Activated T-helper 1 cell treated with anti-CD3 and anti-CD28 coated beads, Interleukin-12 subunit alpha, Interleukin-12 subunit beta, Interleukin-2, Interleukin-4 antibody, amounts not matched to agents 30 ng/mL and 10 ng/mL and 1 ng/mL, durations not matched to agents 14 hours and 24 hours and 36 hours (primary cell): ENCODE measurements around the gene CACNA1C. TPM values are rescaled to one million over a fixed set of nuclear protein-coding genes. Genes with fewer than 3 reads are reported as not detected.

ENCODE experiments used
- DNase-seq: peaks from one replicate; pipeline ENCODE4 v3.0.0; 2021; ENCODE audit warnings: low spot score
- H3K27ac Mint-ChIP-seq: one replicate; pipeline ENCODE4 v1.8.0; 2021; ENCODE audit warnings: mild to moderate bottlenecking, mixed read lengths
- H3K27me3 Mint-ChIP-seq: one replicate; pipeline ENCODE4 v1.8.0; 2022; ENCODE audit warnings: mild to moderate bottlenecking, moderate library complexity, mixed read lengths; ENCODE audit not compliant: insufficient read depth
- H3K36me3 Mint-ChIP-seq: one replicate; pipeline ENCODE4 v1.8.0; 2021; ENCODE audit warnings: low read depth, mixed read lengths
- H3K4me1 Mint-ChIP-seq: one replicate; pipeline ENCODE4 v1.8.0; 2021; ENCODE audit warnings: low read depth, mixed read lengths
- H3K4me3 Mint-ChIP-seq: one replicate; pipeline ENCODE4 v1.8.0; 2021; ENCODE audit warnings: mild to moderate bottlenecking, moderate library complexity, mixed read lengths
- H3K9me3 Mint-ChIP-seq: one replicate; pipeline ENCODE4 v1.8.0; 2021; ENCODE audit warnings: mixed read lengths
- intact Hi-C: fragments of 100-400 bp; cut with micrococcal nuclease; formaldehyde crosslinking; loops from one replicate; pipeline ENCODE4 v1.15.1; 2024
- total RNA-seq: library from RNA; stranded (reverse); gene quantifications from 2 replicates; pipeline ENCODE4 v1.2.3, GENCODE V29; 2022

CACNA1C gene
- total RNA-seq, 1 donor from 2014 or later = 0.18 TPM

GRCh38 chr12:2417481-2418160 is 364.8 kb downstream of the CACNA1C start:
- Mint-ChIP-seq H3K9me3 (no peaks in the 10 kb centered on the region), H3K4me1 (no peaks in the 10 kb centered on the region), H3K27ac (no peak overlapping the region), H3K27me3 (peaks cover 10% of the 10 kb centered on the region), H3K36me3 (no peaks in the 10 kb centered on the region), H3K4me3 (no peak overlapping the region)
- DNase-seq = no peak
- intact Hi-C loops = no loop called here

- peaks cover 15% of the 10 kb centered on the region for H3K27me3 Mint-ChIP-seq
- H3K4me3 Mint-ChIP-seq = no peak overlapping the region
- H3K36me3 Mint-ChIP-seq = no peaks in the 10 kb centered on the region
- no peaks in the 10 kb centered on the region for H3K9me3 Mint-ChIP-seq
- intact Hi-C loops = no loop called here
- no peak overlapping the region for H3K27ac Mint-ChIP-seq
- DNase-seq = no peak
- H3K4me1 Mint-ChIP-seq = no peaks in the 10 kb centered on the region
These were observed 365.8 kb downstream of the CACNA1C start for GRCh38 chr12:2418579-2418978.

GRCh38 chr12:2422591-2422990 is 369.8 kb downstream of the CACNA1C start:
- peaks cover 13% of the 10 kb centered on the region for H3K27me3 Mint-ChIP-seq
- DNase-seq = no peak
- no peaks in the 10 kb centered on the region for H3K9me3 Mint-ChIP-seq
- no peaks in the 10 kb centered on the region for H3K36me3 Mint-ChIP-seq
- no peak overlapping the region for H3K27ac Mint-ChIP-seq
- no peaks in the 10 kb centered on the region for H3K4me1 Mint-ChIP-seq
- no peak overlapping the region for H3K4me3 Mint-ChIP-seq
- intact Hi-C loops = no loop called here

- Mint-ChIP-seq H3K9me3 (no peaks in the 10 kb centered on the region), H3K4me3 (no peak overlapping the region), H3K36me3 (no peaks in the 10 kb centered on the region), H3K4me1 (no peaks in the 10 kb centered on the region), H3K27ac (no peak overlapping the region), H3K27me3 (peaks cover 9% of the 10 kb centered on the region)
- no peak for DNase-seq
- intact Hi-C loops = no loop called here
These were observed 376.2 kb downstream of the CACNA1C start for GRCh38 chr12:2429032-2429431.

- Mint-ChIP-seq H3K36me3 (no peaks in the 10 kb centered on the region), H3K9me3 (no peaks in the 10 kb centered on the region), H3K27ac (no peak overlapping the region), H3K27me3 (peaks cover 5% of the 10 kb centered on the region), H3K4me3 (no peak overlapping the region), H3K4me1 (no peaks in the 10 kb centered on the region)
- DNase-seq = no peak
- intact Hi-C loops = no loop called here
These were observed 379.0 kb downstream of the CACNA1C start for GRCh38 chr12:2431810-2432209.

GRCh38 chr12:2432856-2433255 is 380.1 kb downstream of the CACNA1C start:
- peaks cover 5% of the 10 kb centered on the region for H3K27me3 Mint-ChIP-seq
- H3K27ac Mint-ChIP-seq = no peak overlapping the region
- no peaks in the 10 kb centered on the region for H3K36me3 Mint-ChIP-seq
- DNase-seq = no peak
- intact Hi-C loops = no loop called here
- H3K4me3 Mint-ChIP-seq = no peak overlapping the region
- no peaks in the 10 kb centered on the region for H3K4me1 Mint-ChIP-seq
- no peaks in the 10 kb centered on the region for H3K9me3 Mint-ChIP-seq

GRCh38 chr12:2435511-2435910 is 382.7 kb downstream of the CACNA1C start:
- Mint-ChIP-seq H3K9me3 (no peaks in the 10 kb centered on the region), H3K4me3 (no peak overlapping the region), H3K4me1 (no peaks in the 10 kb centered on the region), H3K36me3 (no peaks in the 10 kb centered on the region), H3K27me3 (peaks cover 6% of the 10 kb centered on the region), H3K27ac (no peak overlapping the region)
- no peak for DNase-seq
- intact Hi-C loops = no loop called here

- intact Hi-C loops = no loop called here
- Mint-ChIP-seq H3K4me1 (no peaks in the 10 kb centered on the region), H3K27me3 (peaks cover 3% of the 10 kb centered on the region), H3K9me3 (no peaks in the 10 kb centered on the region), H3K36me3 (no peaks in the 10 kb centered on the region), H3K4me3 (no peak overlapping the region), H3K27ac (no peak overlapping the region)
- DNase-seq = no peak
These were observed 386.7 kb downstream of the CACNA1C start for GRCh38 chr12:2439332-2440100.

- no peaks in the 10 kb centered on the region for H3K36me3 Mint-ChIP-seq
- H3K4me3 Mint-ChIP-seq = no peak overlapping the region
- no peak overlapping the region for H3K27ac Mint-ChIP-seq
- H3K27me3 Mint-ChIP-seq = peaks cover 4% of the 10 kb centered on the region
- DNase-seq = no peak
- intact Hi-C loops = no loop called here
- H3K4me1 Mint-ChIP-seq = no peaks in the 10 kb centered on the region
- H3K9me3 Mint-ChIP-seq = no peaks in the 10 kb centered on the region
These were observed 391.0 kb downstream of the CACNA1C start for GRCh38 chr12:2443776-2444175.

GRCh38 chr12:2445968-2446367 is 393.2 kb downstream of the CACNA1C start:
- Mint-ChIP-seq H3K4me3 (no peak overlapping the region), H3K27me3 (peaks cover 4% of the 10 kb centered on the region), H3K27ac (no peak overlapping the region), H3K4me1 (no peaks in the 10 kb centered on the region), H3K36me3 (no peaks in the 10 kb centered on the region), H3K9me3 (no peaks in the 10 kb centered on the region)
- DNase-seq = no peak
- intact Hi-C loops = no loop called here

- H3K36me3 Mint-ChIP-seq = no peaks in the 10 kb centered on the region
- no peak for DNase-seq
- H3K4me3 Mint-ChIP-seq = no peak overlapping the region
- no peaks in the 10 kb centered on the region for H3K4me1 Mint-ChIP-seq
- no peak overlapping the region for H3K27ac Mint-ChIP-seq
- peaks cover 3% of the 10 kb centered on the region for H3K27me3 Mint-ChIP-seq
- intact Hi-C loops = no loop called here
- H3K9me3 Mint-ChIP-seq = no peaks in the 10 kb centered on the region
These were observed 395.1 kb downstream of the CACNA1C start for GRCh38 chr12:2447861-2448260.

- Mint-ChIP-seq H3K4me1 (no peaks in the 10 kb centered on the region), H3K27me3 (peaks cover 3% of the 10 kb centered on the region), H3K36me3 (no peaks in the 10 kb centered on the region), H3K4me3 (no peak overlapping the region), H3K9me3 (no peaks in the 10 kb centered on the region), H3K27ac (no peak overlapping the region)
- intact Hi-C loops = no loop called here
- DNase-seq = no peak
These were observed 396.8 kb downstream of the CACNA1C start for GRCh38 chr12:2449586-2449985.

- Mint-ChIP-seq H3K27me3 (peaks cover 1% of the 10 kb centered on the region), H3K27ac (no peak overlapping the region), H3K4me1 (no peaks in the 10 kb centered on the region), H3K9me3 (no peaks in the 10 kb centered on the region), H3K4me3 (no peak overlapping the region), H3K36me3 (no peaks in the 10 kb centered on the region)
- DNase-seq = no peak
- intact Hi-C loops = no loop called here
These were observed 397.8 kb downstream of the CACNA1C start for GRCh38 chr12:2450553-2450952.
